NT2/D1 (cell line): ENCODE data around the gene PLEKHG7.

Experiments
- DNase-seq: peaks from one replicate; pipeline ENCODE4 v3.0.0-alpha.2; 2011; ENCODE audit warnings: low read depth, low spot score
- H3K27me3 ChIP-seq: 2 replicates; pipeline ENCODE4 v1.6.0; 2011; ENCODE audit warnings: mild to moderate bottlenecking; ENCODE audit not compliant: insufficient read length, insufficient read depth
- H3K36me3 ChIP-seq: 2 replicates; pipeline ENCODE4 v1.6.1; 2011; ENCODE audit warnings: mild to moderate bottlenecking, low read length, mixed read lengths; ENCODE audit not compliant: insufficient read depth, insufficient read length
- H3K4me1 ChIP-seq: 2 replicates; pipeline ENCODE4 v1.5.1; 2011; ENCODE audit not compliant: insufficient read depth, insufficient read length
- H3K4me3 ChIP-seq: 2 replicates; pipeline ENCODE4 v1.5.1; 2011; ENCODE audit warnings: low read depth; ENCODE audit not compliant: insufficient read length
- H3K9ac ChIP-seq: 2 replicates; pipeline ENCODE4 v1.6.0; 2011; ENCODE audit warnings: low read depth; ENCODE audit not compliant: insufficient read length
- H3K9me3 ChIP-seq: 2 replicates; pipeline ENCODE4 v1.5.1; 2011; ENCODE audit warnings: mild to moderate bottlenecking, low read length; ENCODE audit not compliant: insufficient read depth
- SUZ12 ChIP-seq: IDR thresholded peaks from 2 replicates; pipeline ENCODE4 v1.6.1; 2011; ENCODE audit not compliant: insufficient read length, insufficient read depth; ENCODE audit errors: extremely low read depth
- YY1 ChIP-seq: IDR thresholded peaks from 2 replicates; pipeline ENCODE4 v1.6.1; 2011; ENCODE audit not compliant: insufficient read length, insufficient read depth
- ZNF274 ChIP-seq: IDR thresholded peaks from 2 replicates; pipeline ENCODE4 v1.6.1; 2011; ENCODE audit warnings: mild to moderate bottlenecking, low read depth, low read length

PLEKHG7 gene

GRCh38 chr12:92721656-92722055 is 18.9 kb downstream of the PLEKHG7 start:
- TF ChIP-seq ZNF274 = no peak
- no peak for TF ChIP-seq YY1
- no peak for TF ChIP-seq SUZ12
- Histone ChIP-seq H3K9me3 (peaks cover 21% of the 10 kb centered on the region), H3K36me3 (no peaks in the 10 kb centered on the region), H3K4me3 (no peak overlapping the region), H3K27me3 (no peaks in the 10 kb centered on the region), H3K9ac (no peak overlapping the region), H3K4me1 (no peaks in the 10 kb centered on the region)
- DNase-seq = no peak

GRCh38 chr12:92722897-92723296 is 20.1 kb downstream of the PLEKHG7 start:
- Histone ChIP-seq H3K27me3 (no peaks in the 10 kb centered on the region), H3K36me3 (no peaks in the 10 kb centered on the region), H3K4me1 (no peaks in the 10 kb centered on the region), H3K9ac (no peak overlapping the region), H3K4me3 (no peak overlapping the region), H3K9me3 (peaks cover 21% of the 10 kb centered on the region)
- DNase-seq = no peak
- TF ChIP-seq SUZ12 (no peak), ZNF274 (no peak), YY1 (no peak)

GRCh38 chr12:92726850-92727249 is 24.1 kb downstream of the PLEKHG7 start:
- TF ChIP-seq YY1 = no peak
- TF ChIP-seq ZNF274 = no peak
- TF ChIP-seq SUZ12 = no peak
- no peaks in the 10 kb centered on the region for H3K36me3 ChIP-seq
- no peak overlapping the region for H3K9ac ChIP-seq
- DNase-seq = no peak
- no peak overlapping the region for H3K4me3 ChIP-seq
- H3K4me1 ChIP-seq = no peaks in the 10 kb centered on the region
- H3K9me3 ChIP-seq = peaks cover 21% of the 10 kb centered on the region
- no peaks in the 10 kb centered on the region for H3K27me3 ChIP-seq

GRCh38 chr12:92729773-92730305 is 27.1 kb downstream of the PLEKHG7 start:
- H3K4me3 ChIP-seq = no peak overlapping the region
- no peak for DNase-seq
- H3K9ac ChIP-seq = no peak overlapping the region
- H3K36me3 ChIP-seq = no peaks in the 10 kb centered on the region
- TF ChIP-seq YY1 (no peak), SUZ12 (no peak), ZNF274 (no peak)
- H3K9me3 ChIP-seq = peaks cover 7% of the 10 kb centered on the region
- H3K27me3 ChIP-seq = no peaks in the 10 kb centered on the region
- no peaks in the 10 kb centered on the region for H3K4me1 ChIP-seq

GRCh38 chr12:92730758-92731157 is 28.0 kb downstream of the PLEKHG7 start:
- Histone ChIP-seq H3K4me3 (no peak overlapping the region), H3K36me3 (no peaks in the 10 kb centered on the region), H3K9ac (no peak overlapping the region), H3K9me3 (no peaks in the 10 kb centered on the region), H3K4me1 (no peaks in the 10 kb centered on the region), H3K27me3 (no peaks in the 10 kb centered on the region)
- no peak for DNase-seq
- no peak for TF ChIP-seq SUZ12
- no peak for TF ChIP-seq ZNF274
- TF ChIP-seq YY1 = no peak

GRCh38 chr12:92732216-92732615 is 29.4 kb downstream of the PLEKHG7 start:
- no peaks in the 10 kb centered on the region for H3K36me3 ChIP-seq
- no peaks in the 10 kb centered on the region for H3K4me1 ChIP-seq
- H3K4me3 ChIP-seq = no peak overlapping the region
- no peak for DNase-seq
- H3K9ac ChIP-seq = no peak overlapping the region
- no peaks in the 10 kb centered on the region for H3K9me3 ChIP-seq
- TF ChIP-seq SUZ12 (no peak), ZNF274 (no peak), YY1 (no peak)
- H3K27me3 ChIP-seq = no peaks in the 10 kb centered on the region

GRCh38 chr12:92732716-92733115 is 29.9 kb downstream of the PLEKHG7 start:
- Histone ChIP-seq H3K9ac (no peak overlapping the region), H3K36me3 (no peaks in the 10 kb centered on the region), H3K4me1 (no peaks in the 10 kb centered on the region), H3K9me3 (no peaks in the 10 kb centered on the region), H3K27me3 (no peaks in the 10 kb centered on the region), H3K4me3 (no peak overlapping the region)
- TF ChIP-seq SUZ12 (no peak), YY1 (no peak), ZNF274 (no peak)
- DNase-seq = no peak
